HCT116 (cell line): ENCODE data around the gene AKAP5. TPM values are rescaled to one million over a fixed set of nuclear protein-coding genes. Genes with fewer than 3 reads are reported as not detected.
"Not testable (repeated sequence)": the region's sequence is repeated elsewhere in the genome, so short reads cannot be mapped to it uniquely, and the experiment has no call there.

Experiments
- ATAC-seq: fragments of 200-7000 bp; cut with Tn5 transposase; 2 replicates; pipeline ENCODE4 v1.9.1; 2020; ENCODE audit warnings: mild to moderate bottlenecking, moderate library complexity
- BruUV-seq: library from RNA; stranded (reverse); fragments of 400-500 nt; replicated peaks from 2 replicates; lab custom pipeline; 2021; lab: Mats Ljungman, UMichigan
- CTCF ChIA-PET: fragments of 300-600 bp; sonication (Branson Sonifier 250); formaldehyde crosslinking; loops from one replicate; lab custom pipeline; 2021; ENCODE audit warnings: antibody characterized with exemption; lab: Charles Lee
- POLR2A ChIA-PET: fragments of 300-600, 350-600 bp; sonication (Branson Sonifier 250); formaldehyde crosslinking; loops from one replicate; lab custom pipeline; 2021; ENCODE audit warnings: antibody characterized with exemption; lab: Charles Lee
- RAD21 ChIA-PET, 2 experiments: fragments of 300-600 bp; sonication (Branson Sonifier 250); formaldehyde crosslinking; loops; one replicate each; lab custom pipeline; 2023; ENCODE audit warnings: low total read pairs in 2 of 2; ENCODE audit not compliant: uncharacterized antibody in 2 of 2, unreplicated experiment in 2 of 2, low non-redundant PET in 1 of 2; lab: Charles Lee
- DNase-seq: peaks from one replicate; pipeline ENCODE4 v3.0.0-alpha.2; 2010; ENCODE audit warnings: low read depth, low spot score
- H2AFZ ChIP-seq: fragments of 200-600 bp; shearing (Covaris generic), sonication (generic); 2 replicates; pipeline ENCODE4 v1.6.1; 2017; ENCODE audit warnings: low read depth, mixed run types, mixed read lengths, antibody characterized with exemption, low read length; ENCODE audit not compliant: poor library complexity, severe bottlenecking
- H3K27ac ChIP-seq: 2 replicates; pipeline ENCODE4 v1.5.1; 2012; ENCODE audit warnings: low read depth, low read length
- H3K27me3 ChIP-seq: fragments of 200-600 bp; sonication (generic); 2 replicates; pipeline ENCODE4 v1.6.1; 2016; ENCODE audit warnings: mixed run types, low read length, mixed read lengths; ENCODE audit not compliant: insufficient read depth
- H3K36me3 ChIP-seq, 2 experiments: fragments of 200-500 bp in 1 of 2; fragments of 200-600 bp in 1 of 2; sonication (Bioruptor generic) in 1 of 2; sonication (generic) in 1 of 2; 2 replicates each; pipeline versions ENCODE4 v1.5.1 to v1.6.1; 2014 to 2016; ENCODE audit warnings: low read length in 2 of 2, inconsistent platforms in 1 of 2, mixed read lengths in 1 of 2, mixed run types in 1 of 2; ENCODE audit not compliant: insufficient read depth in 2 of 2, control insufficient read depth in 1 of 2
- H3K4me1 ChIP-seq, 2 experiments: fragments of 200-600 bp in 1 of 2; sonication (generic) in 1 of 2; 2 replicates each; pipeline versions ENCODE4 v1.5.1 to v1.6.1; 2012 to 2017; ENCODE audit warnings: low read length in 2 of 2, inconsistent platforms in 1 of 2, mild to moderate bottlenecking in 1 of 2, mixed read lengths in 1 of 2, mixed run types in 1 of 2, moderate library complexity in 1 of 2; ENCODE audit not compliant: insufficient read depth in 2 of 2, control insufficient read depth in 1 of 2
- H3K4me2 ChIP-seq: fragments of 200-600 bp; sonication (generic); 2 replicates; pipeline ENCODE4 v1.6.1; 2017; ENCODE audit warnings: mixed run types, low read length, mixed read lengths
- H3K4me3 ChIP-seq, 2 experiments: fragments of 200-600 bp in 1 of 2; sonication (generic) in 1 of 2; replicated peaks in 1 of 2; 2 replicates each; pipeline ENCODE4 v1.5.1; 2011 to 2016; ENCODE audit warnings: low read length in 2 of 2, control low read depth in 1 of 2, low read depth in 1 of 2, mild to moderate bottlenecking in 1 of 2, mixed read lengths in 1 of 2, mixed run types in 1 of 2
- H3K79me2 ChIP-seq: fragments of 200-600 bp; sonication (generic); 2 replicates; pipeline ENCODE4 v1.6.1; 2017; ENCODE audit warnings: mild to moderate bottlenecking, mixed run types, low read length, moderate library complexity, mixed read lengths; ENCODE audit not compliant: insufficient read depth
- H3K9ac ChIP-seq: fragments of 200-600 bp; sonication (generic); 2 replicates; pipeline ENCODE4 v1.6.1; 2016; ENCODE audit warnings: low read length, mixed read lengths
- H3K9me2 ChIP-seq: fragments of 200-600 bp; sonication (generic), shearing (Covaris generic); 2 replicates; pipeline ENCODE4 v1.6.1; 2017; ENCODE audit warnings: mixed run types, mild to moderate bottlenecking, moderate library complexity; ENCODE audit not compliant: insufficient read depth
- H3K9me3 ChIP-seq, 2 experiments: fragments of 200-500 bp in 1 of 2; fragments of 200-600 bp in 1 of 2; sonication (Bioruptor generic) in 1 of 2; sonication (generic) in 1 of 2; 2 replicates each; pipeline ENCODE4 v1.6.1; 2014 to 2017; ENCODE audit warnings: low read length in 2 of 2, mixed read lengths in 2 of 2, inconsistent platforms in 1 of 2, low read depth in 1 of 2, mild to moderate bottlenecking in 1 of 2, mixed run types in 1 of 2, moderate library complexity in 1 of 2; ENCODE audit not compliant: control insufficient read depth in 1 of 2, insufficient read depth in 1 of 2
- H4K20me1 ChIP-seq: fragments of 200-600 bp; sonication (generic), shearing (Covaris generic); 2 replicates; pipeline ENCODE4 v1.6.1; 2017; ENCODE audit warnings: mixed run types, mild to moderate bottlenecking, moderate library complexity; ENCODE audit not compliant: insufficient read depth
- CBX3 ChIP-seq: IDR thresholded peaks from 2 replicates; pipeline ENCODE4 v1.6.1; 2012; ENCODE audit warnings: low read depth
- CEBPB ChIP-seq: IDR thresholded peaks from 2 replicates; pipeline ENCODE4 v1.6.1; 2012; ENCODE audit warnings: low read depth
- EGR1 ChIP-seq: IDR thresholded peaks from 2 replicates; pipeline ENCODE4 v1.6.1; 2012; ENCODE audit warnings: low read depth
- ELF1 ChIP-seq: IDR thresholded peaks from 2 replicates; pipeline ENCODE4 v1.6.1; 2012; ENCODE audit warnings: low read depth, borderline replicate concordance
- EZH2 ChIP-seq: fragments of 200-600 bp; sonication (generic); IDR thresholded peaks from 2 replicates; pipeline ENCODE4 v1.6.1; 2017; ENCODE audit warnings: antibody characterized with exemption, mixed run types
- EZH2phosphoT487 ChIP-seq: fragments of 200-600 bp; IDR thresholded peaks from 2 replicates; pipeline ENCODE4 v1.6.1; 2018; ENCODE audit warnings: antibody characterized with exemption, borderline replicate concordance
- POLR2A ChIP-seq: IDR thresholded peaks from 2 replicates; pipeline ENCODE4 v1.7.0; 2011; ENCODE audit warnings: borderline replicate concordance; ENCODE audit not compliant: insufficient read depth, insufficient read length; ENCODE audit errors: extremely low read depth
- RAD21 ChIP-seq: IDR thresholded peaks from 2 replicates; pipeline ENCODE4 v1.6.1; 2012; ENCODE audit warnings: low read depth, mild to moderate bottlenecking
- SIN3A ChIP-seq: IDR thresholded peaks from 2 replicates; pipeline ENCODE4 v1.6.1; 2012; ENCODE audit warnings: low read depth
- SP1 ChIP-seq: IDR thresholded peaks from 2 replicates; pipeline ENCODE4 v1.6.1; 2012; ENCODE audit warnings: low read depth
- YY1 ChIP-seq: IDR thresholded peaks from 2 replicates; pipeline ENCODE4 v1.6.1; 2011; ENCODE audit warnings: low read length, low read depth, moderate library complexity, mild to moderate bottlenecking; ENCODE audit not compliant: insufficient replicate concordance; ENCODE audit errors: extremely low read depth
- ZFX ChIP-seq: fragments of 450-650 bp; IDR thresholded peaks from 2 replicates; pipeline ENCODE4 v1.6.1; 2017
- ZNF274 ChIP-seq: fragments of 200-500 bp; sonication (Bioruptor generic); IDR thresholded peaks from 2 replicates; pipeline ENCODE4 v1.6.1; 2014; ENCODE audit warnings: mild to moderate bottlenecking, low read depth, low read length, inconsistent platforms
- intact Hi-C: fragments of 100-400 bp; cut with micrococcal nuclease; formaldehyde crosslinking; loops from 2 replicates; pipeline ENCODE4 v1.10.0; 2022
- total RNA-seq: library from RNA; stranded (reverse); gene quantifications from one replicate; pipeline ENCODE4 v1.2.1, GENCODE V29; 2021; ENCODE audit not compliant: unreplicated experiment
- TF ChIP-seq, protein P1 (sequence below): IDR thresholded peaks from 2 replicates; pipeline ENCODE4 v1.6.1; 2012
- TF ChIP-seq, protein P2 (sequence below): IDR thresholded peaks from 2 replicates; pipeline ENCODE4 v1.6.1; 2012
- TF ChIP-seq, protein P3 (sequence below), 3 experiments: fragments of 200-600 bp in 1 of 3; sonication (generic) in 1 of 3; IDR thresholded peaks in 2 of 3; conservative IDR thresholded peaks in 1 of 3; 2 replicates each; pipeline ENCODE4 v1.5.1; 2012 to 2017; ENCODE audit warnings: low read depth in 2 of 3, low read length in 2 of 3, antibody characterized with exemption in 1 of 3, borderline replicate concordance in 1 of 3, control low read depth in 1 of 3, mild to moderate bottlenecking in 1 of 3, mixed read lengths in 1 of 3, mixed run types in 1 of 3, moderate library complexity in 1 of 3; ENCODE audit not compliant: insufficient read depth in 1 of 3

Gene AKAP5
- total RNA-seq, 1 experiment from 2014 or later: 0.54 TPM

DNA sequence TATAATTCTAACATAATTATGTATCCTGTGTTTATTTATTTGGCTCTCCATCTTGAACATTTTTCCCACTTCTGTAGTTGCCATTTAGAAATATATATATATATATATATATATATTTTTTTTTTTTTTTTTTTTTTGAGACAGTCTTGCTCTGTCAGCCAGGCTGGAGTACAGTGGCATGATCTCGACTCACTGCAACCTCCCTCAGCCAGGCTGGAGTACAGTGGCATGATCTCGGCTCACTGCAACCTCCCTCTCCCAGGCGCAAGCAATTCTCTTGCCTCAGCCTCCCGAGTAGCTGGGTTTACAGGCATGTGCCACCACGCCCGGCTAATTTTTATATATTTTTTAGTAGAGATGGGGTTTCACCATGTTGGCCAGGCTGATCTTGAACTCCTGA is 52.4 kb downstream of the AKAP5 start:
- intact Hi-C loops: loop anchor here (10.0 kb wide), 1 partner anchor 117 kb away; no protein-coding TSS in a partner anchor
- H3K36me3 ChIP-seq, H3K9ac ChIP-seq, H3K4me1 ChIP-seq, H3K4me3 ChIP-seq, H3K27me3 ChIP-seq, RAD21 ChIA-PET, H3K9me2 ChIP-seq, H2AFZ ChIP-seq, H3K4me2 ChIP-seq, ATAC-seq, CTCF ChIA-PET, POLR2A ChIA-PET, H3K9me3 ChIP-seq, H4K20me1 ChIP-seq, DNase-seq, BruUV-seq, H3K27ac ChIP-seq: not testable (repeated sequence)
- peaks cover 62% of the 10 kb centered on the region for H3K79me2 ChIP-seq

DNA sequence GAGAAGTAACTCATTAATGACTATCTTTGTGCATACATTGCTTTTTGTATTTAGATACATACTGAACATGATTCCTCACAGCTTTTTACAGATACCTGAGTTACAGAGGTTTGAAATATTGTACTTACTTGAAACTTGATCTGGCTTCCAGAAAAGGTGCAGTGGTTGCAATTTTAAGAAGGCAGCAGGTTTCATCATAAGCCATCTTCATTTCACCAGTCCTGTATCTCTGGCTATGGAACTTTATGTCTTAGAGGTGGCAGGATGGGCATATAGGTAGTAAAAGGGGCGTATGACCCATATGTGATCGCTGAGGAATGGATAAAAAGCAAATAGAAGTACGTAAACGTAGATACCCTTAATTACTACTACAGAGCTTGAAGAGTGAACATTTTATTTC is 52.9 kb downstream of the AKAP5 start:
- no peak overlapping the region for H2AFZ ChIP-seq
- H3K4me1 ChIP-seq: no peaks in the 10 kb centered on the region
- H3K27ac ChIP-seq: no peak overlapping the region
- ATAC-seq: no peak
- TF ChIP-seq ZFX: no peak
- TF ChIP-seq, protein P1, sequence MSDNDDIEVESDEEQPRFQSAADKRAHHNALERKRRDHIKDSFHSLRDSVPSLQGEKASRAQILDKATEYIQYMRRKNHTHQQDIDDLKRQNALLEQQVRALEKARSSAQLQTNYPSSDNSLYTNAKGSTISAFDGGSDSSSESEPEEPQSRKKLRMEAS: no peak
- TF ChIP-seq ELF1: no peak
- no peak for TF ChIP-seq EGR1
- TF ChIP-seq, protein P2, sequence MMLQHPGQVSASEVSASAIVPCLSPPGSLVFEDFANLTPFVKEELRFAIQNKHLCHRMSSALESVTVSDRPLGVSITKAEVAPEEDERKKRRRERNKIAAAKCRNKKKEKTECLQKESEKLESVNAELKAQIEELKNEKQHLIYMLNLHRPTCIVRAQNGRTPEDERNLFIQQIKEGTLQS: no peak
- no peak for TF ChIP-seq YY1
- no peak for TF ChIP-seq ZNF274
- TF ChIP-seq SIN3A: no peak
- TF ChIP-seq, protein P3, sequence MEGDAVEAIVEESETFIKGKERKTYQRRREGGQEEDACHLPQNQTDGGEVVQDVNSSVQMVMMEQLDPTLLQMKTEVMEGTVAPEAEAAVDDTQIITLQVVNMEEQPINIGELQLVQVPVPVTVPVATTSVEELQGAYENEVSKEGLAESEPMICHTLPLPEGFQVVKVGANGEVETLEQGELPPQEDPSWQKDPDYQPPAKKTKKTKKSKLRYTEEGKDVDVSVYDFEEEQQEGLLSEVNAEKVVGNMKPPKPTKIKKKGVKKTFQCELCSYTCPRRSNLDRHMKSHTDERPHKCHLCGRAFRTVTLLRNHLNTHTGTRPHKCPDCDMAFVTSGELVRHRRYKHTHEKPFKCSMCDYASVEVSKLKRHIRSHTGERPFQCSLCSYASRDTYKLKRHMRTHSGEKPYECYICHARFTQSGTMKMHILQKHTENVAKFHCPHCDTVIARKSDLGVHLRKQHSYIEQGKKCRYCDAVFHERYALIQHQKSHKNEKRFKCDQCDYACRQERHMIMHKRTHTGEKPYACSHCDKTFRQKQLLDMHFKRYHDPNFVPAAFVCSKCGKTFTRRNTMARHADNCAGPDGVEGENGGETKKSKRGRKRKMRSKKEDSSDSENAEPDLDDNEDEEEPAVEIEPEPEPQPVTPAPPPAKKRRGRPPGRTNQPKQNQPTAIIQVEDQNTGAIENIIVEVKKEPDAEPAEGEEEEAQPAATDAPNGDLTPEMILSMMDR (IDR thresholded peaks at IDR 0.05 in 2 of 3, conservative IDR thresholded peaks at IDR 0.05 in 1 of 3; ENCODE audit: borderline replicate concordance in 1 of 3, insufficient read depth in 1 of 3, low read depth in 2 of 3, low read length in 2 of 3): no peak
- no peak for TF ChIP-seq EZH2phosphoT487
- no peak for TF ChIP-seq SP1
- TF ChIP-seq CBX3: no peak
- TF ChIP-seq CEBPB: no peak
- TF ChIP-seq POLR2A: no peak
- TF ChIP-seq EZH2: no peak
- no peak for TF ChIP-seq RAD21
- no TSS peak for BruUV-seq
- CTCF ChIA-PET: no interaction called here
- RAD21 ChIA-PET: no interaction called here
- H3K9me3 ChIP-seq: no peaks in the 10 kb centered on the region
- peaks cover 3 to 8% of the 10 kb centered on the region in 2 experiments; a peak in 3 of 4 replicates for H3K36me3 ChIP-seq
- peaks cover 56% of the 10 kb centered on the region for H3K79me2 ChIP-seq
- H3K9me2 ChIP-seq: no peaks in the 10 kb centered on the region
- H4K20me1 ChIP-seq: no peaks in the 10 kb centered on the region
- POLR2A ChIA-PET: no interaction called here
- no peak overlapping the region for H3K9ac ChIP-seq
- intact Hi-C loops: loop anchor here (10.0 kb wide), 1 partner anchor 117 kb away; no protein-coding TSS in a partner anchor
- no peak overlapping the region for H3K4me2 ChIP-seq
- no peak for DNase-seq
- no peak overlapping the region for H3K4me3 ChIP-seq
- H3K27me3 ChIP-seq: no peaks in the 10 kb centered on the region
